A549 (cell line): ENCODE data around the gene DPAGT1. TPM values are rescaled to one million over a fixed set of nuclear protein-coding genes. Genes with fewer than 3 reads are reported as not detected.

Experiments
- ATAC-seq, 2 experiments: fragments of 200-7000 bp in 1 of 2; fragments of >200 bp in 1 of 2; cut with Nextera tagmentation in 1 of 2; cut with Tn5 transposase in 1 of 2; 3 replicates each; pipeline versions ENCODE4 v1.8.0 to v1.9.1; 2018 to 2020; ENCODE audit warnings: mild to moderate bottlenecking in 1 of 2, moderate library complexity in 1 of 2
- CTCF ChIA-PET: fragments of 300-600 bp; sonication (Branson Sonifier 250); formaldehyde crosslinking; extraction: SDS; loops from one replicate; lab custom pipeline; 2021; ENCODE audit warnings: antibody characterized with exemption, inconsistent platforms; lab: Yijun Ruan, JAX
- POLR2A ChIA-PET: fragments of 350-600 bp; formaldehyde crosslinking; extraction: SDS; loops from one replicate; lab custom pipeline; 2021; ENCODE audit warnings: antibody characterized with exemption, inconsistent platforms; lab: Yijun Ruan, JAX
- DNase-seq, 2 experiments: peaks; one replicate each; pipeline versions ENCODE4 v3.0.0 to v3.0.0-alpha.2; 2011 to 2016; ENCODE audit warnings: low read depth in 1 of 2, low spot score in 1 of 2
- FAIRE-seq: peaks from 2 replicates; lab custom pipeline; 2011; peaks lifted over from hg19 to GRCh38; lab: Jason Lieb, UNC
- H3K27ac ChIP-seq, 2 experiments: fragments of >200 bp; sonication (Bioruptor Twin); formaldehyde crosslinking; 3 replicates each; pipeline ENCODE4 v1.5.1; 2016 to 2017
- H3K4me1 ChIP-seq: fragments of >200 bp; sonication (Bioruptor Twin); formaldehyde crosslinking; 3 replicates; pipeline ENCODE4 v1.6.1; 2016
- H3K4me2 ChIP-seq: fragments of >200 bp; sonication (Bioruptor Twin); formaldehyde crosslinking; 3 replicates; pipeline ENCODE4 v1.6.1; 2016
- H3K4me3 ChIP-seq: fragments of >200 bp; sonication (Bioruptor Twin); formaldehyde crosslinking; 3 replicates; pipeline ENCODE4 v1.5.1; 2016
- H3K9me3 ChIP-seq: fragments of >200 bp; sonication (Bioruptor Twin); formaldehyde crosslinking; 3 replicates; pipeline ENCODE4 v1.6.1; 2016
- BHLHE40 ChIP-seq: IDR thresholded peaks from 2 replicates; pipeline ENCODE4 v1.6.1; 2012; ENCODE audit warnings: low read depth, low read length, inconsistent platforms
- CBX2 ChIP-seq: fragments of 200-600 bp; sonication (generic); IDR thresholded peaks from 2 replicates; pipeline ENCODE4 v1.6.1; 2016; ENCODE audit warnings: low read depth, mild to moderate bottlenecking, borderline replicate concordance
- CBX8 ChIP-seq: fragments of 200-600 bp; sonication (generic); IDR thresholded peaks from 2 replicates; pipeline ENCODE4 v1.6.1; 2016
- CHD2 ChIP-seq: fragments of 150-350 bp; IDR thresholded peaks from 2 replicates; pipeline ENCODE4 v1.6.1; 2014; ENCODE audit warnings: low read length; ENCODE audit not compliant: partially characterized antibody
- ESRRA ChIP-seq: fragments of 150-350 bp; IDR thresholded peaks from 2 replicates; pipeline ENCODE4 v1.6.1; 2014; ENCODE audit warnings: mild to moderate bottlenecking, low read length, borderline replicate concordance
- FOSL2 ChIP-seq, 2 experiments: fragments of 450-650 bp in 1 of 2; fragments of >200 bp in 1 of 2; sonication (Bioruptor Twin) in 1 of 2; formaldehyde crosslinking; IDR thresholded peaks; 2 replicates each; pipeline versions ENCODE4 v1.5.0 to v1.6.1; 2016 to 2020; ENCODE audit warnings: mild to moderate bottlenecking in 1 of 2, moderate library complexity in 1 of 2
- JUN ChIP-seq, 2 experiments: fragments of >200 bp; sonication (Bioruptor Twin); formaldehyde crosslinking; IDR thresholded peaks; 2 replicates in 1 of 2; 3 replicates in 1 of 2; pipeline ENCODE4 v1.6.1; 2016 to 2017
- JUNB ChIP-seq: fragments of >200 bp; sonication (Bioruptor Twin); formaldehyde crosslinking; IDR thresholded peaks from 2 replicates; pipeline ENCODE4 v1.6.1; 2016
- KDM1A ChIP-seq: fragments of 200-600 bp; sonication (generic); IDR thresholded peaks from 2 replicates; pipeline ENCODE4 v1.6.1; 2016; ENCODE audit warnings: low read depth, mild to moderate bottlenecking
- KDM5A ChIP-seq: fragments of 200-600 bp; sonication (generic); IDR thresholded peaks from 2 replicates; pipeline ENCODE4 v1.6.1; 2016; ENCODE audit warnings: antibody characterized with exemption, mild to moderate bottlenecking
- MYC ChIP-seq: IDR thresholded peaks from 2 replicates; pipeline ENCODE4 v1.6.1; 2012; ENCODE audit warnings: mild to moderate bottlenecking, inconsistent platforms, low read length, improper control_type of control experiment, borderline replicate concordance
- POLR2A ChIP-seq: IDR thresholded peaks from 2 replicates; pipeline ENCODE4 v1.6.1; 2012; ENCODE audit warnings: mild to moderate bottlenecking, low read length
- POLR2AphosphoS2 ChIP-seq: conservative IDR thresholded peaks from 2 replicates; pipeline ENCODE4 v1.6.1; 2012; ENCODE audit warnings: low read length, improper control_type of control experiment, inconsistent platforms
- RAD21 ChIP-seq, 2 experiments: fragments of >200 bp in 1 of 2; sonication (Bioruptor Twin) in 1 of 2; formaldehyde crosslinking in 1 of 2; IDR thresholded peaks in 1 of 2; conservative IDR thresholded peaks in 1 of 2; 2 replicates in 1 of 2; 3 replicates in 1 of 2; pipeline ENCODE4 v1.6.1; 2012 to 2018; ENCODE audit warnings: inconsistent platforms in 1 of 2
- SMC3 ChIP-seq: fragments of >200 bp; sonication (Bioruptor Twin); formaldehyde crosslinking; IDR thresholded peaks from 3 replicates; pipeline ENCODE4 v1.6.1; 2018; ENCODE audit warnings: inconsistent platforms
- SREBF2 ChIP-seq: fragments of 450-650 bp; IDR thresholded peaks from 2 replicates; pipeline ENCODE4 v1.6.1; 2014; ENCODE audit warnings: mild to moderate bottlenecking, moderate library complexity
- TP53 ChIP-seq: fragments of 250-450 bp; sonication (Bioruptor Pico); IDR thresholded peaks from 2 replicates; pipeline ENCODE4 v1.5.0; 2021; ENCODE audit warnings: mild to moderate bottlenecking, moderate library complexity
- ZFP36 ChIP-seq: fragments of 450-650 bp; IDR thresholded peaks from 2 replicates; pipeline ENCODE4 v1.6.1; 2014; ENCODE audit warnings: borderline replicate concordance; ENCODE audit not compliant: partially characterized antibody
- WGBS: methylation state at CpG from one replicate; pipeline ENCODE4 v1.1.6; 2017; ENCODE audit errors: missing lambda C conversion rate; 5-methylcytosine and 5-hydroxymethylcytosine counted together
- polyA minus RNA-seq: library from RNA; depleted of rRNA, polyadenylated mRNA; stranded (reverse); fragments of >200 nt; gene quantifications from 2 replicates; pipeline ENCODE4 v1.2.3, GENCODE V29; 2011; rRNA and poly(A)+ RNA removed
- polyA plus RNA-seq, 4 experiments: library from polyadenylated mRNA; depleted of rRNA in 3 of 4; stranded (reverse); fragments of >200 nt; fragmentation: RNase III in 1 of 4; extraction: RNeasy Plus Mini Kit Qiagen cat#74134 plus additional on column Dnase treatment in 1 of 4; gene quantifications; 2 replicates in 3 of 4; 3 replicates in 1 of 4; pipeline ENCODE4 v1.2.3, GENCODE V29; 2011 to 2017
- TF ChIP-seq, protein P1 (sequence below): fragments of 200-600 bp; sonication (generic); IDR thresholded peaks from 2 replicates; pipeline ENCODE4 v1.6.1; 2016; ENCODE audit warnings: antibody characterized with exemption, mild to moderate bottlenecking, moderate library complexity
- TF ChIP-seq, protein P2 (sequence below): fragments of 450-650 bp; IDR thresholded peaks from 2 replicates; pipeline ENCODE4 v1.6.1; 2014; ENCODE audit warnings: antibody characterized with exemption
- TF ChIP-seq, protein P3 (sequence below): IDR thresholded peaks from 2 replicates; pipeline ENCODE4 v1.6.1; 2012

The DPAGT1 gene
- polyA plus RNA-seq (2011; rRNA removed) = 81.4 and 86.9 TPM in 2 replicates
- 47.6 and 51.1 TPM in 2 replicates for polyA plus RNA-seq (2012; cell fraction: cytosol; rRNA removed)
- polyA plus RNA-seq (2012; cell fraction: nucleus; rRNA removed) = 128 and 131 TPM in 2 replicates
- polyA plus RNA-seq (2017; fragmentation: RNase III; extraction: RNeasy Plus Mini Kit Qiagen cat#74134 plus additional on column Dnase treatment) = 42.1 to 47.6 TPM (median 43.7 TPM) in 3 replicates
- 102 and 104 TPM in 2 replicates for polyA minus RNA-seq

DNA sequence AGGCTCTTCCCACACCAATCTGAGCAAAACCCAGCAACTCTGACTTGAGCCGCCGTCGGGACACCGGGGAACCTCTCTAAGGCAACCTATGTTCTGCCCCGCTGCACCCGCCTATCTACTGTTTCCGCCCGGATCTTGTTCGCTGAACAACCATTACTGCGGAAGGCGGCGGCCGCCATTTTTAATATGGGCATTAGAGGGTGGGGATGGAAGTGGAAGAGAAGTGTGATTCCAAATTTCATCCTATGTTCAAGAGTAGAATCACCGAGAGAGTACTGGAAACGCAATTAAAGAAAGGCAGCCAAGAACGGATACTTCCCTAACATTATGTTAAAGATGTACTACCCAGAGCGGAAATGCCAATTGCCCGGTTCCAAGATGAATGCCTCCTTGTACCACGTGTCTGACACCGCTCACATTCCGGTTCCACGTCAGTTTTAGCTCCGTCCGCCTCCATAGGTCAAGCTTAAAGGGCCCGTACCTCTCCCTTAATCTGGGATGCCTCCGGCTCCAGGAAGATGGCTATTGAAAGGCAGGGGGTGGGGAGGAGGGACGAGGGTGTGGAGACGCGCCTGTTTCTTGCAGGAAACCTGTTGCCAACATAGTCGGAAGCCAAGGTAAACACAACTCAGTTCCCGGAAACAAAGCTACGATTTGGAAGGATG is at the start of gene DPAGT1:
TSS of gene DPAGT1 (minus strand) at position 95 of the 665 bp plus-strand sequence. CDS start 198 bp downstream, outside the sequence.
- peak within 1 kb of the TSS; percentile 78 for H3K4me3 ChIP-seq
- H3K27ac ChIP-seq = peak within 1 kb of the TSS; percentile 90 to 98
- no peaks in the 10 kb centered on the region for H3K9me3 ChIP-seq
- ChIA-PET POLR2A (interaction anchor here (0.6 to 2.0 kb wide), 7 partner anchors 10 to 67 kb away, joined by 3 to 27 read pairs (median 4); partner anchors contain the start of genes HINFP, HMBS and NLRX1), CTCF (interaction anchor here (0.6 to 1.9 kb wide), 14 partner anchors 11 to 236 kb away, joined by 3 to 11 read pairs (median 4); partner anchors contain the start of gene HINFP)
- ATAC-seq = peak; percentile 90 to 92
- no peak for FAIRE-seq
- TF ChIP-seq JUNB (no peak), MYC (peak; percentile 90), ZFP36 (no peak), JUN (IDR thresholded peaks at IDR 0.05) (peak; percentile 39 to 56; a peak in 2 of 5 replicates), KDM5A (0 out of 2 replicates have a peak, but pooled peaks have one; percentile 31), POLR2A (peak; percentile 34; the same call in 1 of the 2 replicates)
- TF ChIP-seq, protein P1, sequence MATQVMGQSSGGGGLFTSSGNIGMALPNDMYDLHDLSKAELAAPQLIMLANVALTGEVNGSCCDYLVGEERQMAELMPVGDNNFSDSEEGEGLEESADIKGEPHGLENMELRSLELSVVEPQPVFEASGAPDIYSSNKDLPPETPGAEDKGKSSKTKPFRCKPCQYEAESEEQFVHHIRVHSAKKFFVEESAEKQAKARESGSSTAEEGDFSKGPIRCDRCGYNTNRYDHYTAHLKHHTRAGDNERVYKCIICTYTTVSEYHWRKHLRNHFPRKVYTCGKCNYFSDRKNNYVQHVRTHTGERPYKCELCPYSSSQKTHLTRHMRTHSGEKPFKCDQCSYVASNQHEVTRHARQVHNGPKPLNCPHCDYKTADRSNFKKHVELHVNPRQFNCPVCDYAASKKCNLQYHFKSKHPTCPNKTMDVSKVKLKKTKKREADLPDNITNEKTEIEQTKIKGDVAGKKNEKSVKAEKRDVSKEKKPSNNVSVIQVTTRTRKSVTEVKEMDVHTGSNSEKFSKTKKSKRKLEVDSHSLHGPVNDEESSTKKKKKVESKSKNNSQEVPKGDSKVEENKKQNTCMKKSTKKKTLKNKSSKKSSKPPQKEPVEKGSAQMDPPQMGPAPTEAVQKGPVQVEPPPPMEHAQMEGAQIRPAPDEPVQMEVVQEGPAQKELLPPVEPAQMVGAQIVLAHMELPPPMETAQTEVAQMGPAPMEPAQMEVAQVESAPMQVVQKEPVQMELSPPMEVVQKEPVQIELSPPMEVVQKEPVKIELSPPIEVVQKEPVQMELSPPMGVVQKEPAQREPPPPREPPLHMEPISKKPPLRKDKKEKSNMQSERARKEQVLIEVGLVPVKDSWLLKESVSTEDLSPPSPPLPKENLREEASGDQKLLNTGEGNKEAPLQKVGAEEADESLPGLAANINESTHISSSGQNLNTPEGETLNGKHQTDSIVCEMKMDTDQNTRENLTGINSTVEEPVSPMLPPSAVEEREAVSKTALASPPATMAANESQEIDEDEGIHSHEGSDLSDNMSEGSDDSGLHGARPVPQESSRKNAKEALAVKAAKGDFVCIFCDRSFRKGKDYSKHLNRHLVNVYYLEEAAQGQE = no peak
- TF ChIP-seq, protein P2, sequence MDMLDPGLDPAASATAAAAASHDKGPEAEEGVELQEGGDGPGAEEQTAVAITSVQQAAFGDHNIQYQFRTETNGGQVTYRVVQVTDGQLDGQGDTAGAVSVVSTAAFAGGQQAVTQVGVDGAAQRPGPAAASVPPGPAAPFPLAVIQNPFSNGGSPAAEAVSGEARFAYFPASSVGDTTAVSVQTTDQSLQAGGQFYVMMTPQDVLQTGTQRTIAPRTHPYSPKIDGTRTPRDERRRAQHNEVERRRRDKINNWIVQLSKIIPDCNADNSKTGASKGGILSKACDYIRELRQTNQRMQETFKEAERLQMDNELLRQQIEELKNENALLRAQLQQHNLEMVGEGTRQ = peak; percentile 89
- TF ChIP-seq, protein P3, sequence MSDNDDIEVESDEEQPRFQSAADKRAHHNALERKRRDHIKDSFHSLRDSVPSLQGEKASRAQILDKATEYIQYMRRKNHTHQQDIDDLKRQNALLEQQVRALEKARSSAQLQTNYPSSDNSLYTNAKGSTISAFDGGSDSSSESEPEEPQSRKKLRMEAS = peak; percentile 98
- peak within 1 kb of the TSS; percentile 99 for H3K4me2 ChIP-seq
- peaks cover 26% of the 10 kb centered on the region for H3K4me1 ChIP-seq
- peak; percentile 74 to 98 for DNase-seq
- WGBS = 1% methylated on average over 32 of the region's 32 CpGs

DNA sequence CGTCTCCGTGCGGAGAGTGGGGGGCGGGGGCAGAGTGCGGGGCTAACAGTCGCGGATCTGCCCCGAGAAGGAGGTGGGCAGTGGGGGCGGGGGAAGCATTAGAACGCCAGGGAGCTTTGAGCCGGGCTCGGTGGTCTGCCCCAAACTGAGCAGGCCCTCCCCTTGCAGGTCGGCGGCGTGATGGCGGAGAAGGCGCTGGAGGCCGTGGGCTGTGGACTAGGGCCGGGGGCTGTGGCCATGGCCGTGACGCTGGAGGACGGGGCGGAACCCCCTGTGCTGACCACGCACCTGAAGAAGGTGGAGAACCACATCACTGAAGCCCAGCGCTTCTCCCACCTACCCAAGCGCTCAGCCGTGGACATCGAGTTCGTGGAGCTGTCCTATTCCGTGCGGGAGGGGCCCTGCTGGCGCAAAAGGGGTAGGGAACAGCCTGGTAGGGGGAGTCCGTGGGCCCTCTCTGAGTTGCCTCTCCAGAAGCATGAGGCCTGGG is 48.2 kb upstream of the DPAGT1 start:
- POLR2A ChIA-PET = no interaction called here

DNA sequence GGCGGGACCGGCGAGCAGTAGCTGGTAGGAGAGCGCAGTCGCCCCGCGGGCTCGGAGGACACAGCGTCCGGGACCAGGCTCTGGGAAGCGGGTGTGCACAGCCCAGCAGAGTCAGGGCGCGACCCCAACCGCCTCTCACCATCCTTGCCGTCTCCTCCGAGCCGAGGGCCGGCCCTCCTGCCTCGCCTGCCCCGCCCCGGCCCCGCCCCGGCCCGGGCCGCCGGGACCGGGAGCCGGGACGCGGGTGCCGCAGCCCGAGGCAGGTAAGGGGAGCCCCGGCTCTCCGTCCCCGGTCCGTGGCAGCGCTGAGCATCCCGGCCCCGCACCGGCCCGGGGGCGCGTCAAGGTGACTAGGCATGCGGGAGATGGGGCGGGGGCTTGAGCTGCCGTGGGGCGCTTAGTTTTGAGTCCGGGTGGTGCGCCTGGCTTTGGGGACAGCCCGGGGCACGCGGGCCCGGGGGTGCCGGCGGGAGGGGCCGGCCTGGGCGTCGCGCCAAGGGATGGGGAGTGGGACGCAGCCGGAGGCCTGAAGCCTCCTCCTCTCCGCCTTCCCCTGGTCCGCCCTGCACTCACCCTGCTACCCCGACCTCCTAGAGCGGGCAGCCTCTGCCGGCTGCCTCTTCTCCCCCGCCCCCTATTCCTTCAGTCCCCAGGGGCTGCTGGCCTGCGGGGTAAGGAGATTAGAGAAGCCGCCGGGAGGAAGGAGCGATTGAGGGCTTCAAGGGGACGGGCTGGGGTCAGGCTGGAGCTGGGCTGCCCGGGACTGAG is 47.5 kb upstream of the DPAGT1 start, which contains the start of gene ABCG4:
TSS of gene ABCG4 (plus strand) at position 35 of the 768 bp plus-strand sequence. CDS start 914 bp downstream, outside the sequence.
- 40% methylated on average over 1 of the region's 73 CpGs for WGBS
- ATAC-seq = peak; percentile 60 to 63
- DNase-seq = no peak
- TF ChIP-seq FOSL2 (IDR thresholded peaks at IDR 0.05) (no peak), FOSL2 (CRISPR knock-in tag; IDR thresholded peaks at IDR 0.05) (no peak), KDM1A (no peak), SREBF2 (no peak), RAD21 (conservative IDR thresholded peaks at IDR 0.05 in 1 of 2, IDR thresholded peaks at IDR 0.05 in 1 of 2) (no peak), POLR2A (no peak), CBX8 (no peak), BHLHE40 (no peak), POLR2AphosphoS2 (no peak), CHD2 (no peak), TP53 (CRISPR knock-in tag) (no peak)
- TF ChIP-seq, protein P2 = no peak
- ChIA-PET POLR2A (no interaction called here), CTCF (interaction anchor here (0.9 to 7.2 kb wide), 4 partner anchors 8 to 135 kb away, joined by 3 to 39 read pairs (median 4); partner anchors contain the start of gene DPAGT1)
- Histone ChIP-seq H3K27ac (peak within 1 kb of the TSS; percentile 54 to 85), H3K4me3 (peak within 1 kb of the TSS; percentile 51), H3K4me1 (0 out of 3 replicates have a peak, but pooled peaks cover 4% of the 10 kb centered on the region), H3K9me3 (no peaks in the 10 kb centered on the region), H3K4me2 (peak within 1 kb of the TSS; percentile 90)
- no peak for FAIRE-seq

More for the DNA sequence above, 48.2 kb upstream of the DPAGT1 start:
- H3K9me3 ChIP-seq = no peaks in the 10 kb centered on the region
- 88% methylated on average over 22 of the region's 33 CpGs for WGBS
- peak overlapping the region; percentile 90 for H3K4me2 ChIP-seq
- no peak for ATAC-seq
- 0 out of 3 replicates have a peak, but pooled peaks cover 4% of the 10 kb centered on the region for H3K4me1 ChIP-seq
- CTCF ChIA-PET = interaction anchor here (1.2 to 7.2 kb wide), 3 partner anchors 19 to 48 kb away, joined by 3 to 39 read pairs (median 5); partner anchors contain the start of genes DPAGT1 and NLRX1
- DNase-seq = no peak
- peak overlapping the region in 1 of 2 experiments; percentile 85; a peak in 3 of 6 replicates for H3K27ac ChIP-seq
- no peak for FAIRE-seq
- TF ChIP-seq FOSL2 (IDR thresholded peaks at IDR 0.05) = no peak
- no peak for TF ChIP-seq FOSL2 (CRISPR knock-in tag; IDR thresholded peaks at IDR 0.05)
- TF ChIP-seq CBX2 = no peak
- no peak for TF ChIP-seq SMC3
- no peak for TF ChIP-seq ZFP36
- no peak for TF ChIP-seq ESRRA
- H3K4me3 ChIP-seq = peak overlapping the region; percentile 51
